Esophagus squamous epithelium (tissue), 5 donors: Measurements from ENCODE around the gene MRAP2. TPM values are rescaled to one million over a fixed set of nuclear protein-coding genes. Genes with fewer than 3 reads are reported as not detected.
"Not testable (repeated sequence)": the region's sequence is repeated elsewhere in the genome, so short reads cannot be mapped to it uniquely, and the experiment has no call there.

Experiments
- DNase-seq: peaks from one replicate; lab custom pipeline; 2025; lab: John Stamatoyannopoulos, UW
- H3K27ac ChIP-seq, 4 donors: fragments of 200-600 bp; sonication (generic); one replicate each; pipeline ENCODE4 v1.5.1; 2016 to 2019; ENCODE audit warnings: mild to moderate bottlenecking in 1 of 4
- H3K27me3 ChIP-seq, 4 donors: fragments of 200-600 bp; sonication (generic); 1 replicate in 3 of 4; 2 replicates in 1 of 4; pipeline versions ENCODE4 v1.5.1 to v1.6.0; 2017 to 2021; ENCODE audit warnings: antibody characterized with exemption in 1 of 4
- H3K36me3 ChIP-seq, 3 donors: fragments of 200-600 bp; sonication (generic); one replicate each; pipeline ENCODE4 v1.5.1; 2016 to 2019
- H3K4me1 ChIP-seq, 3 donors: fragments of 200-600 bp; sonication (generic); one replicate each; pipeline ENCODE4 v1.5.1; 2017 to 2019
- H3K4me3 ChIP-seq, 4 donors: fragments of 200-600 bp; sonication (generic); 1 replicate in 3 of 4; 2 replicates in 1 of 4; pipeline ENCODE4 v1.5.1; 2016 to 2019; ENCODE audit warnings: mild to moderate bottlenecking in 2 of 4, moderate library complexity in 1 of 4
- H3K9me3 ChIP-seq, 3 donors: fragments of 200-600 bp; sonication (generic); one replicate each; pipeline ENCODE4 v1.5.1; 2016 to 2019
- POLR2A ChIP-seq, 4 donors: fragments of 450-650 bp; IDR thresholded peaks; one replicate each; pipeline ENCODE4 v1.6.1; 2017; ENCODE audit warnings: antibody characterized with exemption in 4 of 4, mild to moderate bottlenecking in 4 of 4, moderate library complexity in 3 of 4
- WGBS, 2 donors: methylation state at CpG; one replicate each; pipeline ENCODE4 v1.1.5; 2018; 5-methylcytosine and 5-hydroxymethylcytosine counted together
- intact Hi-C: fragments of 100-400 bp; cut with DNase I; formaldehyde crosslinking; loops from one replicate; pipeline ENCODE4 v1.15.0; 2022
- total RNA-seq, 4 donors: library from RNA; depleted of rRNA; stranded (reverse); fragments of >200 nt; gene quantifications; one replicate each; pipeline ENCODE4 v1.1.0, GENCODE V29; 2016
- TF ChIP-seq, protein P1 (sequence below), 6 experiments: fragments of 450-650 bp in 4 of 6; fragments of 200-600 bp in 2 of 6; sonication (generic) in 2 of 6; IDR thresholded peaks; one replicate each; pipeline ENCODE4 v1.5.1; 2016 to 2019; ENCODE audit warnings: antibody characterized with exemption in 6 of 6, mild to moderate bottlenecking in 4 of 6, moderate library complexity in 4 of 6
- donor health status: DM: yes; HTN: yes; CAD: no.

The MRAP2 gene
- total RNA-seq, 4 donors from 2014 or later: 0.70 to 5.4 (median 1.4) TPM

DNA sequence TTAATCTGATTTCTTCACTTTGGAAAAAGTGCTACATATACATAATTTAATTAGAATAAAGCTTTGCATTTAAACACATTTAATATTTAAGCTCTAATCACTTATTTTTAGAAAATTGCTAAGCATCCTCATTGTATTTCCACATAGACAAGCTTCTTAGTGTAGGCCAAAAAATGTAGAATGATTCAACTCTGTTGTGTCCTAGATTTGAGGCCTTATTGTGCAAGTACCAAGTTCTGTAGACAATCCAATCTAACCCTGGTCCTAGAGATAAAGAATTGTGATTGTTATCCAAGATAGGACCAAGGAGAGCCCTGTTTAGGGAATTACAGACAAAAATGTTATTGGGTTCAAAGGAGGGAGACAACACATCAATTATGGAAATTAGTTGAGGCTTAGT, 27.6 kb downstream of the MRAP2 start:
- DNase-seq: no peak
- Histone ChIP-seq H3K4me3 (no peak overlapping the region), H3K27ac (no peak overlapping the region), H3K27me3 (no peaks in the 10 kb centered on the region), H3K9me3 (no peaks in the 10 kb centered on the region), H3K36me3 (no peaks in the 10 kb centered on the region), H3K4me1 (peaks cover 0 to 8% (median 0%) of the 10 kb centered on the region in 3 donors)
- TF ChIP-seq, protein P1, sequence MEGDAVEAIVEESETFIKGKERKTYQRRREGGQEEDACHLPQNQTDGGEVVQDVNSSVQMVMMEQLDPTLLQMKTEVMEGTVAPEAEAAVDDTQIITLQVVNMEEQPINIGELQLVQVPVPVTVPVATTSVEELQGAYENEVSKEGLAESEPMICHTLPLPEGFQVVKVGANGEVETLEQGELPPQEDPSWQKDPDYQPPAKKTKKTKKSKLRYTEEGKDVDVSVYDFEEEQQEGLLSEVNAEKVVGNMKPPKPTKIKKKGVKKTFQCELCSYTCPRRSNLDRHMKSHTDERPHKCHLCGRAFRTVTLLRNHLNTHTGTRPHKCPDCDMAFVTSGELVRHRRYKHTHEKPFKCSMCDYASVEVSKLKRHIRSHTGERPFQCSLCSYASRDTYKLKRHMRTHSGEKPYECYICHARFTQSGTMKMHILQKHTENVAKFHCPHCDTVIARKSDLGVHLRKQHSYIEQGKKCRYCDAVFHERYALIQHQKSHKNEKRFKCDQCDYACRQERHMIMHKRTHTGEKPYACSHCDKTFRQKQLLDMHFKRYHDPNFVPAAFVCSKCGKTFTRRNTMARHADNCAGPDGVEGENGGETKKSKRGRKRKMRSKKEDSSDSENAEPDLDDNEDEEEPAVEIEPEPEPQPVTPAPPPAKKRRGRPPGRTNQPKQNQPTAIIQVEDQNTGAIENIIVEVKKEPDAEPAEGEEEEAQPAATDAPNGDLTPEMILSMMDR (IDR thresholded peaks at IDR 0.05): no peak
- TF ChIP-seq POLR2A (IDR thresholded peaks at IDR 0.05): no peak
- intact Hi-C loops: no loop called here

DNA sequence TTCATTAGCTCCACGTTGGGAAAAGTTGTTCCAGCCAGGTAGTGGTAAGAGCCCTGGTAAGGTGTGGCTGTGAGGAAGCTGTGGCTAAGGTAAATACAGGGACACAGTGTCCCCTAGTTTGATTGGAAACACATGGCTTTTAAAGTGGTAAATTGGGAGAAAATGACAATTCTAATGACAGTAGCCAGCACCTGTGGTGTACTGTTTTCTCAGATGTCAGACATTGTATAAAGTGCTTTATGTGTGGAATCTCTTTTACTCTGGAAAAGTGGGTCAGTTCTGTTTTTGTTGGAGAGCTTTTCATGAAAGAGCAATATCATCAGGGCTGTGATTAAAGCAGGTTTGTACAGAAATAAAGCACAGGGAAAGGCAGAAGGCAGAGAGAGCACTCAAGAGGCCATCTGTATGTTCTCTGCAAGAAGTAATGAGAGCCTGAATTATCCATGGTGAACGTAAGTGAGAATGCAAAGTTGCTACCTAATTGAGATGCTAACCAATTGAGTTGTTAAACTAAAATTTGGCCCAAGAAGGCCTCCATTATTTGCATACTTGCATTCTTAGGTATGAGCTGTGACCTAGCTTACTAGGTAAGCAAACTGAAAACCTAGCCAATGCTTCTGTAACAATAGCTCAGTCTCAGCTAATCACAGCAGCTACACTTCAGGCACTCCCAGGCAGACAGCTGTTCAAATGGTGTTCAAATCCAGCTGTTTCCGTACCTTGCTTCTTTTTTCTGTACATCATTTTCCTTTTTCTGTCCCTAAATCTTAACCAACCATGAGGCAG, 28.2 kb downstream of the MRAP2 start:
- Histone ChIP-seq H3K27me3 (no peaks in the 10 kb centered on the region), H3K9me3 (no peaks in the 10 kb centered on the region), H3K4me1 (peaks cover 0 to 14% (median 0%) of the 10 kb centered on the region in 3 donors), H3K4me3 (no peak overlapping the region), H3K36me3 (no peaks in the 10 kb centered on the region), H3K27ac (no peak overlapping the region)
- TF ChIP-seq POLR2A (IDR thresholded peaks at IDR 0.05): no peak
- TF ChIP-seq, protein P1 (IDR thresholded peaks at IDR 0.05): no peak
- intact Hi-C loops: no loop called here
- DNase-seq: no peak
- WGBS, 2 donors: 69 to 86% methylated on average over 3 of the region's 3 CpGs

DNA sequence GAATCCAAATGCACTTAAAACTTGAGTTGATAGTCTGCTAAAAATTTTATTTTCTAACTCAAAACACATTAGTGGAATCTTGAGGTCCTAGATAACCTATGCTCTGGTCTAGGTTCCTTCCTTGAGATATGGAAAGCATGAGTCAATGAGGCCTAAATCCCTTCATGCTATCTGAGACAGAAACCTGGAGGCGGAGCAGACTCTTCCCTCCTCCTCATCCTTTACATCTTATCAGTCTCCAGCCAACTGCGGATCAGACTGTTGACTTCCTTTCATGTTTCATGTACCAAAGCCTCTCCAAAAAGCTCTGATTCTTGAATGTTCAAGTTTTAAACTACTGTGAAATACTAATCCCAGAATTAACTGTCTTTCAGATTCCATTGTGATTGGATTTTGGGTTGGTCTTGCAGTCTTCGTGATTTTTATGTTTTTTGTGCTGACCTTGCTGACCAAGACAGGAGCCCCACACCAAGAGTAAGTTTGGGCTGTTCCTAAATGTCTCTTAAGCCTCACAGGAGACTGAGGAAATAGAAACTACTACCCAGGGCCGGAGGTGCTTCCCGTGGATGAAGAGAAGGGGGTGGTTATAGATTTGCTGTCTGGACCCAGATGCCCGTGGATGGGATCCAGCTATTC, 29.1 kb downstream of the MRAP2 start:
- Histone ChIP-seq H3K4me3 (no peak overlapping the region), H3K27ac (no peak overlapping the region), H3K9me3 (no peaks in the 10 kb centered on the region), H3K4me1 (peaks cover 0 to 14% (median 0%) of the 10 kb centered on the region in 3 donors), H3K36me3 (no peaks in the 10 kb centered on the region), H3K27me3 (no peaks in the 10 kb centered on the region)
- WGBS, 2 donors: 79 to 85% methylated on average over 6 of the region's 6 CpGs
- TF ChIP-seq, protein P1 (IDR thresholded peaks at IDR 0.05): no peak
- no peak for TF ChIP-seq POLR2A (IDR thresholded peaks at IDR 0.05)
- intact Hi-C loops: no loop called here
- no peak for DNase-seq

DNA sequence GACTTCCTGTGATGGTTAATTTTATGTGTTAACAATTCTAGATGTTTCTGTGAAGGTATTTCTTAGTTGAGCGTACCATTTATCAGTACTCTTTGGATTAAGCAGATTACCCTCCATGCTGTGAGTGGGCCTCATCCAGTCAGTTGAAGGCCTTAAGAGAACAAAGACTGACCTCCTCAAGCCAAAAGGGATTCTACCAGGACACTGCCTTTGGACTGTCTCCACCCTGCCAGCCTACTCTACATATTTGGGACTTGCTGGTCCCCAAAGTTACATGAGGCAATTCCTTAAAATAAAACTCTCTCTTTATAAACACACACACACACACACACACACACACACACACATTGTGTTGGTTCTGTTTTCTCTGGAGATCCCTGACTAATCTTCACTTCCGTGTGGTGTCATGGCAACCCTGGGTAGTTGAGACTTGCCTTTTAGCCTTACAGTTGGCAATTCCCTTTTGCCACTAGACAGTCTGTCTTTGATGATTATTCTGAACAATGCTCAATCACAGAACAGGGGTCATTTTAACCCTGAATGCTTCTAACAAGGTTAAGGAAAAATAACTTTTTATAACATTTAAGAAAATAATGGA, 32.2 kb downstream of the MRAP2 start:
- intact Hi-C loops: no loop called here
- TF ChIP-seq, protein P1 (IDR thresholded peaks at IDR 0.05): no peak
- no peak for TF ChIP-seq POLR2A (IDR thresholded peaks at IDR 0.05)
- peaks cover 0 to 14% (median 0%) of the 10 kb centered on the region in 3 donors for H3K4me1 ChIP-seq
- H3K27me3 ChIP-seq: no peaks in the 10 kb centered on the region
- no peak for DNase-seq
- no peak overlapping the region for H3K4me3 ChIP-seq
- no peaks in the 10 kb centered on the region for H3K36me3 ChIP-seq
- H3K9me3 ChIP-seq: no peaks in the 10 kb centered on the region
- WGBS, 2 donors: 36 to 43% methylated on average over 2 of the region's 2 CpGs
- H3K27ac ChIP-seq: no peak overlapping the region

DNA sequence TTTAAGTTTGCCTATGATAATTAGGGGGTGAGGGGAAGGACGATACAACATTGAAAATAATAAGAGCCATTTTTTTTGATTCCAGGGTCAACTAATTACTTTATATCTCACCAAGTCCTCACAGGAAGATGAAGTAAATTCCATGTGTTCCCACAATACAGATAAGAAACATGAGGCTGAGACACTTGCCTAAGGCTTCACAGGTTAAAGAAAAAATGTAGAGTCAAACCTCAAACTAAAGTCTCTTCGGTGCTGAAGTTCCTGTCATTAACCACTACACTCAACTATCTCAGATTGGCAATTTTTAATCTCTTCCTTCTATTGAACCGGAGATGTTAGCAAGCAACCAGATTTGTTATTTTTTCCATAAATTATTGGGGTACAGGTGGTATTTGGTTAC, 33.0 kb downstream of the MRAP2 start:
- Histone ChIP-seq H3K4me3 (no peak overlapping the region), H3K9me3 (no peaks in the 10 kb centered on the region), H3K27ac (no peak overlapping the region), H3K36me3 (no peaks in the 10 kb centered on the region), H3K27me3 (no peaks in the 10 kb centered on the region), H3K4me1 (peaks cover 0 to 14% (median 0%) of the 10 kb centered on the region in 3 donors)
- intact Hi-C loops: no loop called here
- WGBS, 2 donors: 62 to 68% methylated on average over 3 of the region's 3 CpGs
- DNase-seq: no peak
- TF ChIP-seq POLR2A (IDR thresholded peaks at IDR 0.05): no peak
- TF ChIP-seq, protein P1 (IDR thresholded peaks at IDR 0.05): no peak

DNA sequence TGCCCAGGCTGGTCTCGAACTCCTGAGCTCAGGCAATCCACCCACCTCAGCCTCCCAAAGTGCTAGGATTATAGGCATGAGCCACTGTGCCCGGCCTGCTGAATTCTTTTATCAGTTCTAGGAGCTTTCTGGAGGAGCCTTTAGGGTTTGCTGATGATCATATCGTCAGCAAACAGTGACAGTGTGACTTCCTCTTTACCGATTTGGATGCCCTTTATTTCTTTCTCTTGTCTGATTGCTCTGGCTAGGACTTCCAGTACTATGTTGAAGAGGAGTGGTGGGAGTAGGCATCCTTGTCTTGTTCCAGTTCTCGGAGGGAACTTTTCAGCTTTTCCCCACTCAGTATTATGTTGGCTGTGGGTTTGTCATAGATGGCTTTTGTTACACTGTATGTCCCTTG, 35.3 kb downstream of the MRAP2 start:
- H3K36me3 ChIP-seq, H3K27ac ChIP-seq, intact Hi-C loops, H3K9me3 ChIP-seq, H3K4me3 ChIP-seq, H3K27me3 ChIP-seq, DNase-seq: not testable (repeated sequence)
- WGBS, 2 donors: 86 to 93% methylated on average over 5 of the region's 5 CpGs
- peaks cover 0 to 32% (median 3%) of the 10 kb centered on the region in 3 donors for H3K4me1 ChIP-seq
